HG03432 (cell line): ENCODE measurements around the gene ATF7IP.

Experiments used
- ATAC-seq: cut with Tn5 transposase; IDR thresholded peaks from one replicate; pipeline ENCODE4 v1.9.1; 2021; ENCODE audit warnings: mild to moderate bottlenecking, moderate library complexity; ENCODE audit not compliant: unreplicated experiment

The ATF7IP gene

GRCh38 chr12:14410177-14410576, 44.7 kb downstream of the ATF7IP start:
- no peak for ATAC-seq

DNA sequence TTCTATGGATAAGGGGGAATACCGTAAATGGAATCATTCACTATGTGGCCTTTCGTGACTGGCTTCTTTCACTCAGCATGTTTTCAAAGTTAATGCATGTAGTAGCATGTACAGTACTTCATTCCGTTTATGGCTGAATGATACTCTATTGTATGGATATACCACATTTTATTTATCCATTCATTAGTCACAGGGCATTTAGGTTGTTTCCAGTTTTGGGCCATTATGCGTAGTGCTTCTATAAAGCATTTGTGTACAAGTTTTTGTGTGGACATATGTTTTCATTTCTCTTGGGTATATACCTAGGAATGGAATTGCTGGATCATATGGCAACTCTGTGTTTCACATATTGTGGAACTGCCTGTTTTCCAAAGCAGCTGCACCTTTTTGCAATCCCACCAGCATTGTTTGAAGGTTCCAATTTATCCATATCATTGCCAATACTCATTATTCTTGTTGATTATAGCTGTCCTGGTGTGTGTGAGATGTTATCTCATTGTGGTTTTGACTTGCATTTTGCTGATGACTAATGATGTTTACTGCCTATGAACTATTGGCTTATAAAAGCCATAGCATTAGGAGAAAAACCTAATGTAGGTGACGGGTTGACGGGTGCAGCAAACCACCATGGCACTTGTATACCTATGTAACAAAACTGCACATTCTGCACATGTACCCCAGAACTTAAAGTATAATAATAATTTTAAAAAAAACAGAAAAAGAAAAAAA, 45.5 kb downstream of the ATF7IP start:
- ATAC-seq = no peak

DNA sequence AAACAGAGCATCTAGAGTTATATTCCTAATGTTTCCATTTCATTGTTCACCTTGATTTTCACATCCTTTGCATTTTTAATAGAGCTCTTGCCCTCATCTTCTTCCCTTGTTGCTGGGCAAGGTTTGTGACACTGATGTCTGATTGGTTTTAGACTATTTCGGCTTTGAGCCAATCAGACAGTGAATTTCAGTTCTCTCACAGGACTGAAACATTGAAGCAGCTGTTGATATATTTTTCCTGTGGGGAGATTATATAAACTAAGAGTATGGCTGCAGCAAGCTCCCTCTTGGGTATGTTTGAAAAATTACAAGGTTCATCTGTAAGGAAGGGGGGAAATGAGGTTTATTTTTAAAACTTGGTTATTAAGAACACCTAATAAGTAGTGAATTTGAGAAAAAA, 51.2 kb downstream of the ATF7IP start:
- no peak for ATAC-seq

GRCh38 chr12:14417715-14418114, 52.2 kb downstream of the ATF7IP start:
- no peak for ATAC-seq

DNA sequence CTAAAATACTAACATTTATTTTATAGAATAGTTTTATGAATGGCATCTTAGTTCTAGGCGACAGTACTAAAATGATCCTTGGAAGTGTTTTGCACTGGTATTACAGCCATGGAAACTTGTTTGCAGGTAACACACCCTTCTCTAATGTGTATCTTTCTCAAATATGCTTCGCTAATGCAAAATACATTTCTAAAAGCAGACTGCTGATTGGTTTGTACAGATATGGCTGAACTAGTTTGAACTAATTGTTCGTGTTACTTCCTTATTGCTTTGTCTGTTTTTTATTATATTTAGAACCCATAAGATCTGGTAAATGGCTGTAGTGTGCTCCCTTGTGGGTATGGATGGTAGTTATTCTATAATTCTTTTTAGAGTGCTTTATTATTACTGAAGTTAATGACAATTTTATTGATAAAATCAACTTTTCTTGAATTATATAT, 53.0 kb downstream of the ATF7IP start:
- ATAC-seq = no peak

DNA sequence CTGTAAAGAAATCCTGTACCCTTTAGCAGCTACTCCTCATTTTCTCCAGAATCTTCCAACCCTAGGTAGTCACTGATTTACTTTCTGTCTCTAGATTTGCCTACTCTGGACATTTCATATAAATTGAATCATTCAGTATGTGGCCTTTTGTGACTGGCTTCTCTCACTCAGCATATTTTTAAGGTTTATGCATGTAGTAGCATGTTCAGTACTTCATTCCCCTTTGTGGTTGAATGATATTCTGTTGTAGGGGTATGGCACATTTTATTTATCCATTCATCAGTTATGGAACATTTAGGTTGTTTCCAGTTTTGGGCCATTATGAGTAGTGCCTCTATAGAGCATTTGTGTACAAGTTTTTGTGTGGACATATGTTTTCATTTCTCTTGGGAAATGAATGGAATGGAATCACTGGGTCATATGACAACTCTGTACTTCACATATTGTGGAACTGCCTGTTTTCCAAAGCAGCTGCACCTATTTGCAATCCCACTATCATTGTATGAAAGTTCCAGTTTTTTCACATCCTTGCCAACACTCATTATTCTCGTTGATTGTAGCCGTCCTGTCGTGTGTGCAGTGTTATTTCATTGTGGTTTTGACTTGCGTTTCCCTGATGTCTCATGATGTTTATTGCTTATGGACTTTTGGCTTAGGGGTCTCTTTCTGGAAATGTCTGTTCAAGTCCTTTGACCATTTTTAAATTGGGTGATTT, 57.2 kb downstream of the ATF7IP start:
- ATAC-seq = no peak

DNA sequence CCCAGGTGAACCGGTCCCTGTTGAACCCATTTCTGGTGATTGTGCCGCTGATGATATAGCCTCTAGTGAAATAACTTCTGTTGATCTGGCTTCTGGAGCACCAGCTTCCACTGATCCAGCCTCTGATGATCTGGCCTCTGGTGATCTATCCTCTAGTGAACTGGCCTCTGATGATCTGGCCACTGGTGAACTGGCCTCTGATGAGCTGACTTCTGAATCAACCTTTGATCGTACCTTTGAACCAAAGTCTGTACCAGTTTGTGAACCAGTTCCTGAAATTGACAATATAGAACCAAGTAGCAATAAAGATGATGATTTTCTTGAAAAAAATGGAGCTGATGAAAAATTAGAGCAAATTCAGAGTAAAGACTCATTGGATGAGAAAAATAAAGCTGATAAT, 59.1 kb downstream of the ATF7IP start:
- ATAC-seq = no peak

GRCh38 chr12:14426792-14427191, 61.3 kb downstream of the ATF7IP start:
- ATAC-seq = no peak

GRCh38 chr12:14427929-14428328, 62.4 kb downstream of the ATF7IP start:
- ATAC-seq = no peak

GRCh38 chr12:14430394-14430986, 65.0 kb downstream of the ATF7IP start:
- ATAC-seq = no peak

DNA sequence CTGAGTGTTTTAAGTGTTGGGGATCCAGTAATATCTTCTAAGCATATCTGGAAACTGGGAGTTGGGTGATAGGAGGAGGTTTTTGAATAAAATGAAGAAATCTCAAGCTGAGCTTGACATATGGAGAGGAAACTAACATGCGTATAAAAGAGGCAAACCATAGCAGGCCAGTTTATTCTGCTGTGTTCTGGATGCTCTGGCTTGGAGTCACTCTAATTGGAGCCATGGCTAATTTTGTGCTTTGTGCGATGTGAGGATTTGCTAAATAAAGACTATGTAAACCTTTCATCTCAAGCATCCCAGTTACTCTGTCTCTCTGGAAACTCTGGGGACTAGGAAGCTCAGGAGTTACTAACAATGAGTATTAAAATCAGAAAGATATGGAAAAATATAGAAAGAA, 66.5 kb downstream of the ATF7IP start:
- ATAC-seq = no peak

DNA sequence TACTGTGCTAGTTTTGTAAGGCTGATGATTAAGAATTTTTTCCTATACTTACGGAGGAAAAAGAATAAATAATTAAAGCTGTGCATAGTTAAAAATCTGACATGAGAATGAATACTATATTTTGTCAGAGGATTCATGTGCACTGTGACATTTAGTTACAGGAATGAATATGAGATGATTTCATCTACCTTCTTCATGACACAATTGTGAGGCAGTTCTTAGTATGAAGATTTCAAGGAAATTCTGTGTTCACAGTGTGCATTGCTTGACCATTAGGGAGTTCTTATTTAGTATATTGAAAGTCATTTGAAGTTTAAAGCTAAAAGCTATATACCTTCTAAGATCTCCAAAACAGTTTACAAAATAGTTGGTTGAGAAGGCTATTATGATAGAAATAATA, 70.1 kb downstream of the ATF7IP start:
- ATAC-seq = no peak

- ATAC-seq = no peak
Observed at GRCh38 chr12:14442221-14442881, 76.9 kb downstream of the ATF7IP start.

GRCh38 chr12:14443531-14443930, 78.0 kb downstream of the ATF7IP start:
- no peak for ATAC-seq

DNA sequence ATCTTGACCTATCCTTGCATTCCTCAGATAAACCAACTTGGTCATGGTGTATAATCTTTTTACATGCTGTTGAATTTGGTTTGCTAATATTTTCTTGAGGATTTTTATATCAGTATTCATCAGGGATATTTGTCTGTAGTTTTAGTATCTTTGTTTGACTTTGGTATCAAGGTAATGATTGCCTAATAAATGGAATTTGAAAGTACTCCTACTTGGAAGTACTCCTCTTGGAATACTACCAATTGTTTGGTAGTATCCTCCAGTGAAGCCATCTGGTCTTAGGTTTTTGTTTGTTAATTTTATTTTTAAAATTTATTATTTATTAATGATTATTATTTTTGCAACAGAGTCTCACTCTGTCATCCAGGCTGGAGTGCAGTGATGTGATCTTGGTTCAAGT, 85.0 kb downstream of the ATF7IP start:
- ATAC-seq = no peak

- ATAC-seq = no peak
Observed at GRCh38 chr12:14452336-14452735, 86.9 kb downstream of the ATF7IP start.

DNA sequence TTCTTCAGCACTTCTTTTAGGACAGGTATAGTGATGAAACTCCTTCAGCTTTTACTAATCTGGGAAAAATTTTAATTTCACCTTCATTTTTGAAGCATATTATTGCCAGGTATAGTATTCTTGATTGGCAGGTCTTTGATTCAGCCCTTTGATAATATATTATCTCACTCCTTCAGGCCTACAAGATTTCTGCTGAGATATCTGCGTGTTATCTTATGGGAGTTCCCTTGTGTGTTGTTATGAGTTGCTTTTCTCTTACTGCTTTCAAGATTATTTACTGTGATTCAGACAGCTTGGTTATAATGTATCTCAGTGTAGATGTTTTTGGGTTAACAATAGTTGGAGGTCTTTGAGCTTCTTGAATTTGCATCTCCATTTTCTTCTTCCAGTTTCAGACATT, 87.4 kb downstream of the ATF7IP start:
- no peak for ATAC-seq

GRCh38 chr12:14454098-14454907, 88.8 kb downstream of the ATF7IP start:
- peak; percentile 66 for ATAC-seq

GRCh38 chr12:14460212-14460841, 94.8 kb downstream of the ATF7IP start:
- ATAC-seq = no peak

GRCh38 chr12:14471497-14471896, 106.0 kb downstream of the ATF7IP start:
- no peak for ATAC-seq
